Loucy (cell line): Measurements from ENCODE around the gene NEO1.

Experiments used
- H2AFZ ChIP-seq: fragments of 200-600 bp; sonication (generic); 2 replicates; pipeline ENCODE4 v1.6.0; 2016; ENCODE audit warnings: antibody characterized with exemption, mild to moderate bottlenecking, low read length, moderate library complexity
- H3F3A ChIP-seq: fragments of 200-600 bp; 2 replicates; pipeline ENCODE4 v1.6.0; 2016; ENCODE audit warnings: antibody characterized with exemption, low read depth, mild to moderate bottlenecking
- H3K27me3 ChIP-seq: fragments of 200-600 bp; sonication (generic); 2 replicates; pipeline ENCODE4 v1.6.1; 2014; ENCODE audit warnings: low read length, mild to moderate bottlenecking; ENCODE audit not compliant: insufficient read depth, poor library complexity, severe bottlenecking
- H3K36me3 ChIP-seq: fragments of 200-600 bp; sonication (generic); 2 replicates; pipeline ENCODE4 v1.6.1; 2016; ENCODE audit warnings: low read length; ENCODE audit not compliant: insufficient read depth
- H3K4me1 ChIP-seq: fragments of 200-600 bp; sonication (generic); 2 replicates; pipeline ENCODE4 v1.5.1; 2014; ENCODE audit warnings: low read length, mild to moderate bottlenecking; ENCODE audit not compliant: insufficient read depth, poor library complexity, severe bottlenecking
- H3K4me2 ChIP-seq: fragments of 200-600 bp; sonication (generic); 2 replicates; pipeline ENCODE4 v1.6.0; 2014; ENCODE audit warnings: antibody characterized with exemption, low read length, low read depth, mild to moderate bottlenecking; ENCODE audit not compliant: poor library complexity, severe bottlenecking
- H3K4me3 ChIP-seq: fragments of 200-600 bp; sonication (generic); 2 replicates; pipeline ENCODE4 v1.5.1; 2014; ENCODE audit warnings: low read length, mild to moderate bottlenecking, mixed read lengths; ENCODE audit not compliant: poor library complexity, severe bottlenecking
- H3K79me2 ChIP-seq: fragments of 200-600 bp; sonication (generic); 2 replicates; pipeline ENCODE4 v1.6.1; 2014; ENCODE audit warnings: low read length; ENCODE audit not compliant: insufficient read depth
- H3K9ac ChIP-seq: fragments of 200-600 bp; sonication (generic); 2 replicates; pipeline ENCODE4 v1.6.0; 2014; ENCODE audit warnings: mild to moderate bottlenecking, low read depth, low read length, moderate library complexity; ENCODE audit not compliant: poor library complexity, severe bottlenecking
- H3K9me2 ChIP-seq: fragments of 200-600 bp; sonication (generic); replicated peaks from 2 replicates; pipeline ENCODE4 v1.6.1; 2016; ENCODE audit warnings: low read depth, low read length, mixed read lengths
- H3K9me3 ChIP-seq: fragments of 200-600 bp; sonication (generic); 2 replicates; pipeline ENCODE4 v1.6.1; 2014; ENCODE audit warnings: mild to moderate bottlenecking, antibody characterized with exemption, low read length, low read depth; ENCODE audit not compliant: insufficient read depth
- H4K20me1 ChIP-seq: fragments of 200-600 bp; sonication (generic); 2 replicates; pipeline ENCODE4 v1.6.0; 2014; ENCODE audit warnings: antibody characterized with exemption, low read length, mild to moderate bottlenecking; ENCODE audit not compliant: insufficient read depth, poor library complexity, severe bottlenecking
- EZH2phosphoT487 ChIP-seq: fragments of 200-600 bp; IDR thresholded peaks from 2 replicates; pipeline ENCODE4 v1.6.1; 2018; ENCODE audit warnings: antibody characterized with exemption, mild to moderate bottlenecking, moderate library complexity, borderline replicate concordance
- TF ChIP-seq, protein P1 (sequence below): fragments of 200-600 bp; sonication (generic); conservative IDR thresholded peaks from 2 replicates; pipeline ENCODE4 v1.5.1; 2014; ENCODE audit warnings: mild to moderate bottlenecking, antibody characterized with exemption, low read length

Gene NEO1

DNA sequence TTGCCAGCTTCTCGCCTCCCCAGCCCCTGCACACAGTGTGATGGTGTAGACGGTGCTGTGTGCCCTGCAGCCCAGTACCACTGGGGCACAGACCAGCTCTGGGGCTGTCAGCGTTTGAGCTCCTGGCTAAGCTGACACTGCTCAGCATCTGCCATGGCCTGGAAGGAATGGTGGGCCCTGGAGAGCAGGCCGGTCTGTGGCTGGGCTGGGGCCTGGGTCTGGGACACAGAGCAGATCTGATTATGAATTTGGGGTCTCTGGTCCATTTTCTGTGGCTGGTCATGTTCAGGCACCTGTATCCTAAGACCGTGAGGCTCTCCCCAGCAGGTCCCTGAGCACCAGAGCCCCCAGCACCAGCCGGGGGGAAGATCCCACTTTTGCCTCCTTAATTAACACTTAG, 281.8 kb downstream of the NEO1 start:
- TF ChIP-seq, protein P1, sequence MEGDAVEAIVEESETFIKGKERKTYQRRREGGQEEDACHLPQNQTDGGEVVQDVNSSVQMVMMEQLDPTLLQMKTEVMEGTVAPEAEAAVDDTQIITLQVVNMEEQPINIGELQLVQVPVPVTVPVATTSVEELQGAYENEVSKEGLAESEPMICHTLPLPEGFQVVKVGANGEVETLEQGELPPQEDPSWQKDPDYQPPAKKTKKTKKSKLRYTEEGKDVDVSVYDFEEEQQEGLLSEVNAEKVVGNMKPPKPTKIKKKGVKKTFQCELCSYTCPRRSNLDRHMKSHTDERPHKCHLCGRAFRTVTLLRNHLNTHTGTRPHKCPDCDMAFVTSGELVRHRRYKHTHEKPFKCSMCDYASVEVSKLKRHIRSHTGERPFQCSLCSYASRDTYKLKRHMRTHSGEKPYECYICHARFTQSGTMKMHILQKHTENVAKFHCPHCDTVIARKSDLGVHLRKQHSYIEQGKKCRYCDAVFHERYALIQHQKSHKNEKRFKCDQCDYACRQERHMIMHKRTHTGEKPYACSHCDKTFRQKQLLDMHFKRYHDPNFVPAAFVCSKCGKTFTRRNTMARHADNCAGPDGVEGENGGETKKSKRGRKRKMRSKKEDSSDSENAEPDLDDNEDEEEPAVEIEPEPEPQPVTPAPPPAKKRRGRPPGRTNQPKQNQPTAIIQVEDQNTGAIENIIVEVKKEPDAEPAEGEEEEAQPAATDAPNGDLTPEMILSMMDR, result no peak
- TF ChIP-seq EZH2phosphoT487, result no peak
- Histone ChIP-seq H3K9ac (no peak overlapping the region), H3K27me3 (no peaks in the 10 kb centered on the region), H3K4me3 (no peak overlapping the region), H3F3A (no peaks in the 10 kb centered on the region), H3K4me1 (no peaks in the 10 kb centered on the region), H2AFZ (no peak overlapping the region), H3K79me2 (no peaks in the 10 kb centered on the region), H4K20me1 (no peaks in the 10 kb centered on the region), H3K9me3 (no peaks in the 10 kb centered on the region), H3K4me2 (no peak overlapping the region), H3K36me3 (no peaks in the 10 kb centered on the region), H3K9me2 (no peaks in the 10 kb centered on the region)

DNA sequence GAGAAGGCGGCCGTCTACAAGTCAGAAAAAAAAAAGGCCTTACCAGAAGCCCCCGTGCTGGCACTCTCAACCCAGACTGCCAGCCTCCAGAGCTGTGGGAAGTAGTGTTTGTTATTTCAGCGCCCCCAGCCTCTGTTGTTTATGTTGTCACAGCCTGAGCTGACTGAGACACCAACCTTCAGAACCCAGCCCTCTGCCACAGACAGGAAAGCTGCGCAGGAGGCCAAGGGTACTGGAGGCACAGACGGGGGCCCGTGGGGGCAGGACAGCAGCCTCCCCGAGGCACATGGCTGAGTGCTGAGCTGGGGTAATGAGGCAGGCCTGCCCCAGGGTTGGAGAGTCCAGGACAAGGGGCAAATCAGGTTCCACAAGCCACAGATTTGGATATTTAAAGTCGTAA, 282.8 kb downstream of the NEO1 start:
- H3K9me2 ChIP-seq, result no peaks in the 10 kb centered on the region
- TF ChIP-seq, protein P1, result no peak

DNA sequence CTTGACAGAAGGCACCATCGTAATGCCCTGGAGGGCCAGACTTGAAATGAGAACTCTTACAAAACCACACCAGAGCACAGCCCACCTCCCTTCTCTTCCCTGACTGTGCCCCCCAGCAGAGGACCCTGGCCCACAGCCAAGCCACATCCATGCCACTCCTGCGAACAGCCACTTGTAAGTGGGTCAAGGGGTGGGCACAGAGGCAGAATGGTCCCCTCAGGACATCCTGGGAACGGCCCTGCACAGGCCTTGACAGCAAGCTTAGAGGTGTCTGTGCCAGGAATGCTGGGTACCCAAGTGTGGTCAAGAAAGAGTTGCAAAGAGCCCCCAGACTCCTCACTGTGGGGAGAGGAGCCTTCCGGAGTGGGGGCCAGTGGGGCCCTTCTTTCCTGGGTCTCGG, 283.2 kb downstream of the NEO1 start:
- no peak overlapping the region for H3K4me2 ChIP-seq
- H3K9me2 ChIP-seq, result no peaks in the 10 kb centered on the region
- no peaks in the 10 kb centered on the region for H3K27me3 ChIP-seq
- H3F3A ChIP-seq, result no peaks in the 10 kb centered on the region
- H3K4me1 ChIP-seq, result no peaks in the 10 kb centered on the region
- no peak overlapping the region for H2AFZ ChIP-seq
- H3K36me3 ChIP-seq, result no peaks in the 10 kb centered on the region
- H3K9me3 ChIP-seq, result no peaks in the 10 kb centered on the region
- H3K79me2 ChIP-seq, result no peaks in the 10 kb centered on the region
- H3K4me3 ChIP-seq, result no peak overlapping the region
- H3K9ac ChIP-seq, result no peak overlapping the region
- TF ChIP-seq, protein P1, result no peak
- no peak for TF ChIP-seq EZH2phosphoT487
- H4K20me1 ChIP-seq, result no peaks in the 10 kb centered on the region

More for the DNA sequence above, 282.8 kb downstream of the NEO1 start:
- no peaks in the 10 kb centered on the region for H3K36me3 ChIP-seq
- no peaks in the 10 kb centered on the region for H4K20me1 ChIP-seq
- no peaks in the 10 kb centered on the region for H3F3A ChIP-seq
- H3K4me1 ChIP-seq, result no peaks in the 10 kb centered on the region
- no peak overlapping the region for H3K4me3 ChIP-seq
- no peak overlapping the region for H3K9ac ChIP-seq
- H3K4me2 ChIP-seq, result no peak overlapping the region
- H2AFZ ChIP-seq, result no peak overlapping the region
- no peaks in the 10 kb centered on the region for H3K27me3 ChIP-seq
- H3K79me2 ChIP-seq, result no peaks in the 10 kb centered on the region
- no peaks in the 10 kb centered on the region for H3K9me3 ChIP-seq
